Measurements from ENCODE around the gene GMDS.

- TF ChIP-seq CTCF (optimal IDR thresholded peaks at IDR 0.05 in 1 of 3, IDR thresholded peaks at IDR 0.05 in 1 of 3, conservative IDR thresholded peaks at IDR 0.05 in 1 of 3; ENCODE audit: extremely low read depth in 1 of 3, insufficient read depth in 2 of 3, low read length in 3 of 3) (no peak), EZH2 (IDR thresholded peaks at IDR 0.05; ENCODE audit: low read length) (no peak)
These were observed 209.3 kb downstream of the GMDS start for GRCh38 chr6:2035826-2036709.

Measured in keratinocyte (primary cell).